ENCODE data around the gene PACSIN1.

DNA sequence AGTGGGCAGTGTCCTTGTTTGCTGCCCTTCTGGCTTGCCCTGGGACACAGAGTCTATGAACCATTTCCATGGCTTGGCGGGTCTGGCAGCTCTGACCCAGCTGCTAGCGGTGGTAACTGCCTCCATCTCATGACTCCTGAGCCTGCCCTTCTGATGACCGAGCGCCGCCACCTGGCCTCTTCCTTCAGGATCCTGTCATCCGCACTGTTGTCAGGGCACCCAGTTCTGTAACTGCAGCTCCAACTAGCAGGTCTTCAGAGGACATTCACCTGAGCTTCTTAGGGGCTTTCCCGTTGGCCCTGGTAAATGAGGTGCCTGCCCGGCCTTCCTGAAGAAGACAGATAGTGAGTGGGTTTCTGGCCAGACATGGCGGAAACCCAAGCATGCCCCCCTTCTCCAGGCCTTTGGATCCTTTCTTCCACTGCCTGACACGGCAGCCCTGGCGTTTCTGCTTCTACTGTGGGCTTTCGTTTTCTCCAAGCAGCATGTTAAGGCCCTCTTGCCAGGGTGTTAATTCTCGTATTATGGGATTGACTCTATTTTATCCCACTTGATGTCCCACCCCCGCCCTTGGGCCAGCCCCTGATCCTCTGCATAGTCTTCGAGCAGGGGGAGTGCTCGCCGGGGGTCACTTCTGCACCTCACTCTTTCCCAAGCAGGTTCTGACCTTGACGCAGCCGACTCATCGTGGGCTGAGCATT is 24.7 kb downstream of the PACSIN1 start:
- TF ChIP-seq EZH2phosphoT487 (IDR thresholded peaks at IDR 0.05; ENCODE audit: borderline replicate concordance) (no peak), CTCF (IDR thresholded peaks at IDR 0.05 in 2 of 3, conservative IDR thresholded peaks at IDR 0.05 in 1 of 3; ENCODE audit: borderline replicate concordance in 1 of 3, insufficient read depth in 1 of 3, low read depth in 2 of 3, low read length in 2 of 3) (no peak), POLR2A (IDR thresholded peaks at IDR 0.05; ENCODE audit: borderline replicate concordance, extremely low read depth, insufficient read depth, insufficient read length) (no peak), EZH2 (IDR thresholded peaks at IDR 0.05) (no peak), SP1 (IDR thresholded peaks at IDR 0.05; ENCODE audit: low read depth) (no peak), POLR2AphosphoS5 (IDR thresholded peaks at IDR 0.05; ENCODE audit: low read depth, low read length) (no peak), EGR1 (IDR thresholded peaks at IDR 0.05; ENCODE audit: low read depth) (no peak), ZNF274 (IDR thresholded peaks at IDR 0.05; ENCODE audit: low read depth, low read length) (no peak), TCF7L2 (IDR thresholded peaks at IDR 0.05; ENCODE audit: borderline replicate concordance, extremely low read depth, insufficient read depth, insufficient read length) (no peak), MAX (IDR thresholded peaks at IDR 0.05) (no peak), FOSL1 (IDR thresholded peaks at IDR 0.05; ENCODE audit: low read depth) (no peak)
- TF ChIP-seq, protein P1, sequence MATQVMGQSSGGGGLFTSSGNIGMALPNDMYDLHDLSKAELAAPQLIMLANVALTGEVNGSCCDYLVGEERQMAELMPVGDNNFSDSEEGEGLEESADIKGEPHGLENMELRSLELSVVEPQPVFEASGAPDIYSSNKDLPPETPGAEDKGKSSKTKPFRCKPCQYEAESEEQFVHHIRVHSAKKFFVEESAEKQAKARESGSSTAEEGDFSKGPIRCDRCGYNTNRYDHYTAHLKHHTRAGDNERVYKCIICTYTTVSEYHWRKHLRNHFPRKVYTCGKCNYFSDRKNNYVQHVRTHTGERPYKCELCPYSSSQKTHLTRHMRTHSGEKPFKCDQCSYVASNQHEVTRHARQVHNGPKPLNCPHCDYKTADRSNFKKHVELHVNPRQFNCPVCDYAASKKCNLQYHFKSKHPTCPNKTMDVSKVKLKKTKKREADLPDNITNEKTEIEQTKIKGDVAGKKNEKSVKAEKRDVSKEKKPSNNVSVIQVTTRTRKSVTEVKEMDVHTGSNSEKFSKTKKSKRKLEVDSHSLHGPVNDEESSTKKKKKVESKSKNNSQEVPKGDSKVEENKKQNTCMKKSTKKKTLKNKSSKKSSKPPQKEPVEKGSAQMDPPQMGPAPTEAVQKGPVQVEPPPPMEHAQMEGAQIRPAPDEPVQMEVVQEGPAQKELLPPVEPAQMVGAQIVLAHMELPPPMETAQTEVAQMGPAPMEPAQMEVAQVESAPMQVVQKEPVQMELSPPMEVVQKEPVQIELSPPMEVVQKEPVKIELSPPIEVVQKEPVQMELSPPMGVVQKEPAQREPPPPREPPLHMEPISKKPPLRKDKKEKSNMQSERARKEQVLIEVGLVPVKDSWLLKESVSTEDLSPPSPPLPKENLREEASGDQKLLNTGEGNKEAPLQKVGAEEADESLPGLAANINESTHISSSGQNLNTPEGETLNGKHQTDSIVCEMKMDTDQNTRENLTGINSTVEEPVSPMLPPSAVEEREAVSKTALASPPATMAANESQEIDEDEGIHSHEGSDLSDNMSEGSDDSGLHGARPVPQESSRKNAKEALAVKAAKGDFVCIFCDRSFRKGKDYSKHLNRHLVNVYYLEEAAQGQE (IDR thresholded peaks at IDR 0.05; ENCODE audit: low read depth), result no peak
